ENCODE results near the gene KLHL29. TPM values are rescaled to one million over a fixed set of nuclear protein-coding genes. Genes with fewer than 3 reads are reported as not detected.

KLHL29 gene
- polyA plus RNA-seq, 3 donors = 0.03 TPM; not detected in 2

DNA sequence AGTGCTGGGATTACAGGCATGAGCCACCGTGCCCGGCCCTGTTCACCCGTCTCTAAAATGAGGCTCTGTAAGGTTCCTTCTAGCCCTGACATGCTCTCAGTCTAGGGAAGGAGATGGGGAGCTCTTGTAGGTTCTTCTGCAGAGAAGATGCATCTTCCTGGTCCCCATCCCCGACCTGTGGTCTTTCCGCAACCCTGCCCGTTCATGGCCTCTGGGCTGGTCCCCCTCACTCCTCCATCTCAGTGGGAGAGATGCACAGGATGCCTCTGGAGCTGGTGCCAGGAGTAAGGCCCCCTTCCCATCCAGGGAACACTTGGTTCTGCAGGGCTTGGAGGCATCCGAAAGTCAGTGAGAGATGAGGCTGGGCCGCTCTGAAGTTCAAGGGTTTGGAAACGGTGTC lies 212.7 kb downstream of the KLHL29 start:
- Mint-ChIP-seq H3K27ac (no peak overlapping the region), H3K4me1 (no peaks in the 10 kb centered on the region), H3K27me3 (ENCODE audit: low read depth in 3 of 3) (peaks cover 1 to 24% (median 9%) of the 10 kb centered on the region in 3 donors), H3K4me3 (no peak overlapping the region), H3K36me3 (no peaks in the 10 kb centered on the region), H3K9me3 (peaks cover 0 to 1% (median 0%) of the 10 kb centered on the region in 7 donors)
- no peak overlapping the region for H3K4me2 ChIP-seq (replicated peaks; ENCODE audit: extremely low read depth, low read length, poor library complexity, severe bottlenecking)
- no peaks in the 10 kb centered on the region for H3K9me3 ChIP-seq (replicated peaks in 1 of 2; ENCODE audit: control insufficient read depth in 1 of 2, insufficient read depth in 1 of 2, low read length in 2 of 2)
- H3K36me3 ChIP-seq (replicated peaks in 1 of 2; ENCODE audit: control insufficient read depth in 1 of 2, insufficient read depth in 2 of 2, low read length in 2 of 2) = no peaks in the 10 kb centered on the region
- no peak overlapping the region for H3K27ac ChIP-seq (ENCODE audit: low read depth in 1 of 2, low read length in 2 of 2)
- WGBS (ENCODE audit: insufficient coverage) = 82% methylated on average over 4 of the region's 9 CpGs
- no peak for TF ChIP-seq CTCF (IDR thresholded peaks at IDR 0.05)
- peaks cover 0 to 6% of the 10 kb centered on the region in 2 donors for H3K27me3 ChIP-seq (ENCODE audit: control insufficient read depth in 2 of 2, insufficient read depth in 2 of 2, low read length in 2 of 2)
- H3K4me1 ChIP-seq (ENCODE audit: control insufficient read depth in 1 of 2, insufficient read depth in 2 of 2, low read length in 2 of 2) = no peaks in the 10 kb centered on the region
- no peaks in the 10 kb centered on the region for H4K20me1 ChIP-seq (ENCODE audit: insufficient read depth, low read length)
- H3K9ac ChIP-seq (ENCODE audit: insufficient read depth, low read length, poor library complexity, severe bottlenecking) = no peak overlapping the region
- no peak overlapping the region for H2AFZ ChIP-seq (ENCODE audit: insufficient read depth, low read depth, low read length, poor library complexity, severe bottlenecking)
- no peaks in the 10 kb centered on the region for H3K79me2 ChIP-seq (ENCODE audit: insufficient read depth, low read length)
- no peak overlapping the region for H3K4me3 ChIP-seq (replicated peaks in 1 of 3; ENCODE audit: low read depth in 2 of 3, low read length in 3 of 3)
- intact Hi-C loops (cut with micrococcal nuclease) = no loop called here
- no peak for DNase-seq

GRCh38 chr2:23599006-23599405 lies 214.0 kb downstream of the KLHL29 start:
- Mint-ChIP-seq H3K27ac (no peak overlapping the region), H3K36me3 (no peaks in the 10 kb centered on the region), H3K4me1 (no peaks in the 10 kb centered on the region), H3K27me3 (ENCODE audit: low read depth in 3 of 3) (peaks cover 1 to 24% (median 9%) of the 10 kb centered on the region in 3 donors), H3K9me3 (peaks cover 0 to 1% (median 0%) of the 10 kb centered on the region in 7 donors), H3K4me3 (no peak overlapping the region)
- H3K27me3 ChIP-seq (ENCODE audit: control insufficient read depth in 2 of 2, insufficient read depth in 2 of 2, low read length in 2 of 2) = peaks cover 0 to 6% of the 10 kb centered on the region in 2 donors
- no peak for DNase-seq
- no peak overlapping the region for H3K9ac ChIP-seq (ENCODE audit: insufficient read depth, low read length, poor library complexity, severe bottlenecking)
- H3K4me2 ChIP-seq (replicated peaks; ENCODE audit: extremely low read depth, low read length, poor library complexity, severe bottlenecking) = no peak overlapping the region
- no peak overlapping the region for H3K27ac ChIP-seq (ENCODE audit: low read depth in 1 of 2, low read length in 2 of 2)
- no peaks in the 10 kb centered on the region for H3K79me2 ChIP-seq (ENCODE audit: insufficient read depth, low read length)
- H3K9me3 ChIP-seq (replicated peaks in 1 of 2; ENCODE audit: control insufficient read depth in 1 of 2, insufficient read depth in 1 of 2, low read length in 2 of 2) = no peaks in the 10 kb centered on the region
- intact Hi-C loops (cut with micrococcal nuclease) = no loop called here
- H2AFZ ChIP-seq (ENCODE audit: insufficient read depth, low read depth, low read length, poor library complexity, severe bottlenecking) = no peak overlapping the region
- H3K4me1 ChIP-seq (ENCODE audit: control insufficient read depth in 1 of 2, insufficient read depth in 2 of 2, low read length in 2 of 2) = no peaks in the 10 kb centered on the region
- no peaks in the 10 kb centered on the region for H4K20me1 ChIP-seq (ENCODE audit: insufficient read depth, low read length)
- H3K4me3 ChIP-seq (replicated peaks in 1 of 3; ENCODE audit: low read depth in 2 of 3, low read length in 3 of 3) = no peak overlapping the region
- no peaks in the 10 kb centered on the region for H3K36me3 ChIP-seq (replicated peaks in 1 of 2; ENCODE audit: control insufficient read depth in 1 of 2, insufficient read depth in 2 of 2, low read length in 2 of 2)
- WGBS (ENCODE audit: insufficient coverage) = 90% methylated on average over 4 of the region's 6 CpGs
- no peak for TF ChIP-seq CTCF (IDR thresholded peaks at IDR 0.05)
